ENCODE measurements around the gene DBH.
"Not testable (repeated sequence)": the region's sequence is repeated elsewhere in the genome, so short reads cannot be mapped to it uniquely, and the experiment has no call there.

The DBH gene

DNA sequence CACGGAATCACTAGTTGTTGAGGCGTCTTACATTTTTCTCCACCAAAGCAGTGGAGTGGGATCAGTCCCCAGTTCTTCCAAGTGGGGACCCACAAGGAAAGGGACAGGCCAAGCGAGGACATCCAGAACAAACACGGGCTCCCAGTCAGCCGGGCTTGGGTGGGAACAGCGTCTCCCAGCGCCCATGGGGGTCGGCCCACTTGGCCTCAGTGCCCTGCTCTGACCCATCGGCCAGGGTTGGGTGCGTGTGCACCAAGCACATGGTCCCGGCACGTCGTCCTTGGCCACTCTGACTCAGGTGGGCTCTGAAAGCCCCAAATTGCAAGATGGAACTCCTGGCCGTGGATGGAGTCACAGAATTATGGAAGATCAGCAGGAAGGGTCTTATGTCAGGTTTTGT lies 37.9 kb downstream of the DBH start:
- Histone ChIP-seq H3K9ac (ENCODE audit: low read depth, low read length) (no peak overlapping the region), H3K4me3 (ENCODE audit: low read depth, low read length) (no peak overlapping the region), H3K9me3 (ENCODE audit: control insufficient read depth, insufficient read depth, low read length) (no peaks in the 10 kb centered on the region), H3K36me3 (ENCODE audit: control insufficient read depth, insufficient read depth, low read length) (no peaks in the 10 kb centered on the region), H3K4me1 (ENCODE audit: control insufficient read depth, insufficient read depth, low read length) (no peaks in the 10 kb centered on the region), H3K27me3 (ENCODE audit: control insufficient read depth, insufficient read depth, low read length) (no peaks in the 10 kb centered on the region)

DNA sequence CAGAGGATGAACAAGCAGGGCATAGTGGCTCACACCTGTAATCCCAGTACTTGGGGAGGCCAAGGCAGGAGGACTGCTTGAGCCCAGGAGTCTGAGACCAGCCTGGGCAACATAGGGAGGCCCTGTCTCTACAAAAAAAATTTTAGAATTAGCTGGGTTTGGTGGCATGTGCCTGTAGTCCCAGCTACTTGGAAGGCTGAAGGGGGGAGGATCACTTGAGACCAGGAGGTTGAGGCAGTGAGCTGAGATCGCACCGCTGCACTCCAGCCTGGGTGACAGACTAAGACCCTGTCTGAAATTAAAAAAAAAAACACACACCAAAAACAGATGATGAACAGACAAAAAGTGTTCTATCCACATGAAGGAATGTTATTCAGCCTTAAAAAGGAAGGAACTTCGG lies 39.6 kb downstream of the DBH start:
- H3K4me3 ChIP-seq (ENCODE audit: low read depth, low read length); H3K36me3 ChIP-seq (ENCODE audit: control insufficient read depth, insufficient read depth, low read length); H3K27me3 ChIP-seq (ENCODE audit: control insufficient read depth, insufficient read depth, low read length); H3K9me3 ChIP-seq (ENCODE audit: control insufficient read depth, insufficient read depth, low read length); H3K4me1 ChIP-seq (ENCODE audit: control insufficient read depth, insufficient read depth, low read length); H3K9ac ChIP-seq (ENCODE audit: low read depth, low read length): not testable (repeated sequence)

DNA sequence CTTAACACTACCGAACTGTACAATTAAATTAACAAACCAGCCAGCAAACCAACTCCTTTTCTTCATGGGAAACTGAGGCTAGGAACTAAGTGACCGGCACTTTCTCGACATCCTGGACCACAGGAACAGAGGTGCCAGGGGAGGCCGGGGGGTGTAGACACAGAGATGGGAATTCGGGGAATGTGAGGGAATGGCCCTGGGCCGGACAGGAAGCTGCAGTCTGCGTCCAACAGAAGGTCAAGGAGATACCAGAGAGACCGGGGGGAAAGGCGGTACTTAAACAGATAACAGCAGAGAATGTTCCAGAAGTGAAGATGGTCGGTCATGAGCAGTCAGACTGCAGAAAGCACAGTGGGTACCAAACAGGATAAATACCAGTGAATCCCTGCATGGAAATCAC lies 40.3 kb downstream of the DBH start:
- no peaks in the 10 kb centered on the region for H3K27me3 ChIP-seq (ENCODE audit: control insufficient read depth, insufficient read depth, low read length)

DNA sequence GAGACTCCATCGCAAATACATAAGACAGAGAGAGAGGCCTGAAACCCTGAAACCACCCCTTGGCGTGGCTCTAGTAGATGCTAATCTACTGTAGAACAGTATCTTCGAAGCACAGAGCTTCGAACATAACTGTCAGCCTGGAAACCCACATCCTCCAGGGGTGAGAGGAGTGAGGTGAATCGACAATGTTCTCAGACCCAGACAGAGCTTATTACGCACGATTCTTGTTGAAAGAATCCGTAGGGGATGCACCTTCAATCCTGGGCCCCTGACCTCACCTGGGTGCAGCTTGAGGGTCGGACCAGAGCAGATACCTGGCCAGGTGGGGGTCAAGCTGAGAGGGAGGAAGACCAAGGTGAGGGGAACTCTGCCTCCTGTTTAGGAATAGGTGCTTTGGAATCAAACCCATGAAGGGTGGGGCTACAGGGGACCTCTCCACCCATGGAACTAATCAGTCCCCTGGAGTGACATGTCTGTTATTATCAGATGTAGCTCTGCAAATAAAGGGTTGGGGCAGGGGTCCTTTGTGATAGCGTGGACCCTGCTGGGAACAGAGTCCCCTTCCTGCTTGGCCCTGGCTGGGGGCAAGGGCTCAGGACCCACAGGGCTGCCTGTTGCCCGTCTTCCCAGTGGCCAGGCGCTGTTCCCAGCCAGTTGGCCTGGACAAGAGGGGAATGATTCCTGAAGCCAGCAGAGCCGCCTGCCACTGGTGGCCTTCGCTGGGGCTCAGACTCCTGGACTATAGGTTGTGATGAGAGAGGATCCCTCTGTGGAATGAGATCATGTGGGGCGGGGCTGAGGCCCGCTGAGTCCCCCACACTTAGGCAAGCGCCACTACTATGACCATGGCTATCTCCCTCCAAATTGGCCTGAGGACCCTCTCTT lies 41.2 kb downstream of the DBH start:
- Histone ChIP-seq H3K4me1 (ENCODE audit: control insufficient read depth, insufficient read depth, low read length) (no peaks in the 10 kb centered on the region), H3K27me3 (ENCODE audit: control insufficient read depth, insufficient read depth, low read length) (no peaks in the 10 kb centered on the region), H3K9ac (ENCODE audit: low read depth, low read length) (no peak overlapping the region), H3K36me3 (ENCODE audit: control insufficient read depth, insufficient read depth, low read length) (no peaks in the 10 kb centered on the region), H3K4me3 (ENCODE audit: low read depth, low read length) (no peak overlapping the region), H3K9me3 (ENCODE audit: control insufficient read depth, insufficient read depth, low read length) (no peaks in the 10 kb centered on the region)

More for the DNA sequence above, 40.3 kb downstream of the DBH start:
- H3K9ac ChIP-seq (ENCODE audit: low read depth, low read length) = no peak overlapping the region
- no peaks in the 10 kb centered on the region for H3K4me1 ChIP-seq (ENCODE audit: control insufficient read depth, insufficient read depth, low read length)
- no peak overlapping the region for H3K4me3 ChIP-seq (ENCODE audit: low read depth, low read length)
- H3K36me3 ChIP-seq (ENCODE audit: control insufficient read depth, insufficient read depth, low read length) = no peaks in the 10 kb centered on the region
- no peaks in the 10 kb centered on the region for H3K9me3 ChIP-seq (ENCODE audit: control insufficient read depth, insufficient read depth, low read length)

DNA sequence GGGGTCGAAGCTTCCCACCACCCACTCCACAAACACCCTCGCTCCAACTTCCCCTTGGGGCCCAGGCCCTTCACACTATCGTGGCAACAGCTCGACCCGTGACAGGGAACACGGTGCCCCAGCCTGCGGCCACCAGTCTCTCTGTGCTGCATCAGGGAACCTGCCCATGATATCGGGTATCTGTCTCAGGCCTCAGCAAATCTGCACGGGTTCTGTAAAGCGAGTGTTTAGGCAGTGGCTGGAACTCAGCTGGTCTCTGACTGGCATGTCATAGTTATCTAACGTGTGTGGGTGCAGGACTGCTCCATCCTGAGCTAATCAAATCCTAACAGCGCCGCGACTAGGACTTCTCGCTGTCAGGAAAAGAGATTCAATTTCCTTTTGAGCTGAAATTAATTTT lies 42.9 kb downstream of the DBH start:
- H3K27me3 ChIP-seq (ENCODE audit: control insufficient read depth, insufficient read depth, low read length) = no peaks in the 10 kb centered on the region
- no peak overlapping the region for H3K4me3 ChIP-seq (ENCODE audit: low read depth, low read length)
- no peak overlapping the region for H3K9ac ChIP-seq (ENCODE audit: low read depth, low read length)
- H3K9me3 ChIP-seq (ENCODE audit: control insufficient read depth, insufficient read depth, low read length) = no peaks in the 10 kb centered on the region
- no peaks in the 10 kb centered on the region for H3K4me1 ChIP-seq (ENCODE audit: control insufficient read depth, insufficient read depth, low read length)
- no peaks in the 10 kb centered on the region for H3K36me3 ChIP-seq (ENCODE audit: control insufficient read depth, insufficient read depth, low read length)

DNA sequence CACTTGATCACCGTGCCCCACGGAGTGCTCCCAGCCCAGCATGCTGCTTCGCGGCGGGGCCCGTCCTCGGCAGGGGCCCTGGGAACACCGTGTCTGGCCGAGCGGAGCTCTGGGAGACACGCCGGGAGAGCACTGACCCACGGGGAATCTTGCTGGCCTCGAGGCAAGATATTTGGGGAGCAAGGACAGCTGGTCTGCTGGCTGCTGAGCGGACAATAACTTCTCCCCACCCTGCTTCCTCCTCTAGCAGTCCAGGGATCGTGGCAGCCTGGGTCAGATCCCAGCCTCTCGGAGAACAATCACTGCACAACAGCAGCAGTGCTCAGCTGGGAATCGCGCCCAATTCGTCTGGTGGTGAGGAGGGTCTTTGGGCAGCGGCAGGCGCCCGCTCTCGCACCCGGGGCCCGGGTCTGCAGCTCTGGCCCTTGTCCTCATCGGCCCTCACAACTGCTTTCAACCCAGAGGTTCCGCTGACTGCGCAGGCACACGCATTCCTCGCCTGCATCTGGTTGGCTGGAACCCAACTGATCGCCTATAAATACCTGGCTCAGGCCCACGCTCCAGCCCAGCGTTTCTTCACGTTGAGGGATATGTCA lies 43.4 kb downstream of the DBH start:
- Histone ChIP-seq H3K36me3 (ENCODE audit: control insufficient read depth, insufficient read depth, low read length) (no peaks in the 10 kb centered on the region), H3K9me3 (ENCODE audit: control insufficient read depth, insufficient read depth, low read length) (no peaks in the 10 kb centered on the region), H3K27me3 (ENCODE audit: control insufficient read depth, insufficient read depth, low read length) (no peaks in the 10 kb centered on the region), H3K4me3 (ENCODE audit: low read depth, low read length) (no peak overlapping the region), H3K9ac (ENCODE audit: low read depth, low read length) (no peak overlapping the region), H3K4me1 (ENCODE audit: control insufficient read depth, insufficient read depth, low read length) (no peaks in the 10 kb centered on the region)

DNA sequence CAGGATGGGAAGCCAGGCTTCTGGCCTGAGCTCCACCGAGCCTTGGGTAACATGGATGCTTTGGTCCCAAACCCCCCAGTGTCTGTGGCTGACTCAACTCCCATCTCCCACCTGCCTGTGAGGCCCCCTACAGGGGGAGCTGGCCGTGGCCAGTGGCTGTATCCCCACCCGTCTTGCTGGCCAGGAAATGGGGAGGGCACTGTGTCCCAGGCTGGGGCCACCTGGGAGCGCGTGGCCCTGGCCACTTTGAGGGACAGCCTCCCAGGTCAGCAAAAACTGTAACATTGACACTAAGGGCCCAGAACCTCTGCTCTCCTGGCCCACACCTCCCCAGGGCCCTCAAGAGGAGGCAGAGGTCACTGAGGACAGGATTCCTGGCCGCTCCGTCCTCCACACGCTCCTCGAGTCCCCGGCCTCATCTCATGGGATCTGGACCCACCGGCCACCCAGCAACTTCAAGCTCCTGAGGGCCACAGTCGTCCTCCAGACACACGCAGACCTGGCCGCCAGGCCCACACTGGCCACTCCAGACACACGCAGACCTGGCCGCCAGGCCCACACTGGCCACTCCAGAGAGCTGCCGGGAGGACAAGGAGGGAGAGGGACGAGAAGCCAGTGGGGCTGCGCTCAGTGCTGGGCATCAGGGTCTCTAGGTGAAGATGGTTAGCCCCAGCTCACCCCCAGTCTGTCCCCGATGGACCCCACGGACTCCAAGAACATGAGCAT lies 44.2 kb downstream of the DBH start:
- H3K9me3 ChIP-seq (ENCODE audit: control insufficient read depth, insufficient read depth, low read length) = no peaks in the 10 kb centered on the region
- no peaks in the 10 kb centered on the region for H3K27me3 ChIP-seq (ENCODE audit: control insufficient read depth, insufficient read depth, low read length)
- no peak overlapping the region for H3K4me3 ChIP-seq (ENCODE audit: low read depth, low read length)
- H3K4me1 ChIP-seq (ENCODE audit: control insufficient read depth, insufficient read depth, low read length) = no peaks in the 10 kb centered on the region
- no peaks in the 10 kb centered on the region for H3K36me3 ChIP-seq (ENCODE audit: control insufficient read depth, insufficient read depth, low read length)
- H3K9ac ChIP-seq (ENCODE audit: low read depth, low read length) = no peak overlapping the region

DNA sequence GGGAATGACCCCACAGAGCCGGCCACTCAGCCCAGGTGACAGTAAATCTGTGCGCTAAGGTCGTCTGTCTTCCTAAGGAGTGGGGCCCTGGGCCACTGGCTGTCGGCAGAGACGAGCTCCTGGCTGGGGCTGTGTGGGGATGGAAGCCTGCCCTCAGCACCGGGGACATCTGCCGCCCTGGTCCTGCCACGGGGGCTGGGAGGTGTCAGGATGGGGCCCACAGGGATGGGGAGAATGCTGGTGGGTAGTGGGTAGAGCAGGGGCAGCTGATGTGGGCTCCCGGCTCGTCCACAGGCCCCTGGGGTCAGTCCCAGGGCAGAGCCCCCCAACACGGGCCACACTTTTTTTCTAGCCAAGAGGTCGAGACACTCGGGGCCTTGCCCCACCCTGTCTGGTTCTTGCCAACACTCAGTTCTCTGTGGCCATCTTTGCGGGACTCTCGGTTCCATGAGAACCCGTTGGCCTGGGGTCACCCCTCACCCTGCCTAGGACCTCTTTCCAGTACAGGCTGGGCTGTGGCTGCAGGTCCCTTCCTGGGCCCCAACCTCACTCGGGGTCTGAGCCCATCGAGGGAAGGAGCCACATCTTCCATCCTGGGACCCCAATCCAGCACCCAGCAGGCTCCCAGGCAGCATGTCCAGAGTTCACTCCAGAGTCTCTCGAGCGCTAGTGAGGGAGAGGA lies 45.0 kb downstream of the DBH start:
- Histone ChIP-seq H3K9ac (ENCODE audit: low read depth, low read length) (no peak overlapping the region), H3K4me3 (ENCODE audit: low read depth, low read length) (no peak overlapping the region), H3K9me3 (ENCODE audit: control insufficient read depth, insufficient read depth, low read length) (no peaks in the 10 kb centered on the region), H3K36me3 (ENCODE audit: control insufficient read depth, insufficient read depth, low read length) (no peaks in the 10 kb centered on the region), H3K4me1 (ENCODE audit: control insufficient read depth, insufficient read depth, low read length) (no peaks in the 10 kb centered on the region), H3K27me3 (ENCODE audit: control insufficient read depth, insufficient read depth, low read length) (no peaks in the 10 kb centered on the region)

DNA sequence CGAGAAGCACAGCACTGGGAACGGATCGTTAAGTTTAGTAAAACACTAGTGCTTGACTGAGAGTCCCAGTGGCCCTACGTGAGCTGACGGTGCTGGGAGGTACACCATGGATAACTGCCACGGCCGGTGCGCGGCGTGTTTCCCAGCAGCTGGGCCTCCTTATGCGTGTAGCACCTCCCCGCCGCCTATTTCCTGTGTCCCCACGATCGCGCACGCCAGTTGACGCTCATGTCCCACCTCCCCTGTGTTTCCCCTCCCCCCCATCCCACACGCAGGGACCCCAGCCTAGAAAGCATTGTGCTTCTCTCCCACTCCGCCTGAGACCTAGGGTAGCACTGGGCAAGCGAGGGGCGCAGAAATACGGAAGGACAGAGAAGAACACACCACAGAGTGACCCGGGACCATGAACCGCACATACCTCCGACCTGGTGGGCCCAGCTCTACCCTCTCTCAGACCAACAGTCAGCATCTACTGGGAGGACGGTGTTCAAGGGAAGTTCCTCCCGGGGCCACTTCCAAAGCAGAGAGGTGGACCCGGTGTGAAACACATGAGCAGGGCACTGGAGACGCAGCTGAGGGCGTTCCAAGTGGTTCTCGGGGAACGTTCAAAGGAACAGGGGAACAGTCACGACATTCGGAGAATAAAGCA lies 45.6 kb downstream of the DBH start:
- Histone ChIP-seq H3K36me3 (ENCODE audit: control insufficient read depth, insufficient read depth, low read length) (no peaks in the 10 kb centered on the region), H3K4me1 (ENCODE audit: control insufficient read depth, insufficient read depth, low read length) (no peaks in the 10 kb centered on the region), H3K27me3 (ENCODE audit: control insufficient read depth, insufficient read depth, low read length) (no peaks in the 10 kb centered on the region), H3K9ac (ENCODE audit: low read depth, low read length) (no peak overlapping the region), H3K9me3 (ENCODE audit: control insufficient read depth, insufficient read depth, low read length) (no peaks in the 10 kb centered on the region), H3K4me3 (ENCODE audit: low read depth, low read length) (no peak overlapping the region)

DNA sequence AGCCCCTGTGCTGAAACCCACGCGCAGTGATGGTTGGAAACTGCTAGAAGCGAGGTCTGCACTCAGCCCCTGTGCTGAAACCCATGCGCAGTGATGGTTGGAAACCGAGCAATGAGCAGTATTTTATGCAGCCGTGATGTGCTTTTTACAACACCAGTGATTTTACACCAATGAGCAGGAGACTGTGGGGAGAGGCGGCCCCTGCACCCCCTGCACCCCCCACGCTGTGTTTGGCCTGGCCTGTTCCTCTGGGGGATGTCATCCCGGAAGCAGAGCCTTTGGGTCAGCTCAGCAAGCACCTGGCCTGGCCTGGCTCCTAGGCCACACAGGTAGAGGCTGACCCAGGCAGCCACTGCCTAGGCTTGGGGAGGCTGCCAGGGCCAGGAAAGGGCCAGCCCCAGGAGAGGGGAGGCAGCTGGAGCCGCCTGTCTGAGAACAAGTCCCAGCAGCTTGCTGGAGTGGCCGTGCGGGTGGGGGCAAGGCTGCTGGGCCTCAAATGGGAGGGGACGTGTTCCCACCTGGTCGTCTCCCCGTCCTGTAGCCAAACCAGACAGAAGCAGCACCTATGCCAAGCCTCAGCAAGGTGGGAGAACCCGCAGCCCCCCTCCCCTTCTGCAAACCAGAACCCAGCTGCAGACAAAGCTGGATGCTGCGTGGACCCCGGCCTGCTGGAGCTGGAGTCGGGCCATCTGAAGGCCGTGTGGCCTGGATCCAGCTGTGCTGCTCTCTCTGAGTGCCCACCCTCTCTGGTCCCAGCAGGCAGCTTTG lies 46.8 kb downstream of the DBH start:
- Histone ChIP-seq H3K27me3 (ENCODE audit: control insufficient read depth, insufficient read depth, low read length) (no peaks in the 10 kb centered on the region), H3K4me3 (ENCODE audit: low read depth, low read length) (no peak overlapping the region), H3K36me3 (ENCODE audit: control insufficient read depth, insufficient read depth, low read length) (no peaks in the 10 kb centered on the region), H3K9ac (ENCODE audit: low read depth, low read length) (no peak overlapping the region), H3K9me3 (ENCODE audit: control insufficient read depth, insufficient read depth, low read length) (no peaks in the 10 kb centered on the region), H3K4me1 (ENCODE audit: control insufficient read depth, insufficient read depth, low read length) (no peaks in the 10 kb centered on the region)
